Glomerular endothelial cell (primary cell): Measurements from ENCODE around the gene RASA4B. TPM values are rescaled to one million over a fixed set of nuclear protein-coding genes. Genes with fewer than 3 reads are reported as not detected.
"Not testable (repeated sequence)": the region's sequence is repeated elsewhere in the genome, so short reads cannot be mapped to it uniquely, and the experiment has no call there.

ENCODE experiments used
- DNase-seq: peaks from one replicate; pipeline ENCODE4 v3.0.0-alpha.2; 2011; ENCODE audit warnings: low read depth, low spot score; ENCODE audit errors: extremely low read depth
- total RNA-seq: library from RNA; depleted of rRNA; stranded (reverse); fragments of >200 nt; gene quantifications from 2 replicates; pipeline ENCODE4 v1.2.3, GENCODE V29; 2015

RASA4B gene
- 12.1 and 14.4 TPM in 2 replicates for total RNA-seq

DNA sequence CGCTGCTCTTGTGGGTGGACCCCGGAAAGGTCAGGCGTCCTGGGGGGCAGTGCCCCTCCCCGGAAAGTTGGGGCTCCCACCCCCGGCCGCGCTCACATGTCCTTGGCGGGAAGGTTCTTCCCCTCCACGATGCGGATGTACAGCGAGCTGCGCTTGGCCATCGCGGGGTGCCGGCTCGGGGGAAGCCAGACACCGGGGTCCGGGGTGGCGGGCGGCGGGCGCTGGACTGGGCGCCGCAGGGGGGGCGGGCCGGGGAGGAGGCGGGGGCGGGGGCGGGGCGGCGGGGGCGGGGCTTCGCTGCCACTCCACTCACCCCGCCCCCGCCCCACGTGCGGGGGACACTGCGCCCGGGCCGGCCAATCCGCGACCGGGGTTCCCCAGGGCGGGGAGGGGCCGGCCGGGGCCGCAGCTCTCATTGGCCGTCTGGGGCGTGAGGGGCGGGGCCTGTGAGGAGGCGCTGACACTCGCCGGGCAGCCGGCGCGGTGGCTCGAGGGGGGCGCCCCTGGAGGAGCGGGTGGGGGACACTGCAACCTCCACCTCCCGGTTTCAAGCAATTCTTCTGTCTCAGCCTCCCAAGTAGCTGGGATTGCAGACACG is at the start of gene RASA4B:
RASA4B (minus strand) TSS at position 228 of the 598 bp plus-strand sequence; CDS start at position 161, 67 bp downstream.
- not testable (repeated sequence) for DNase-seq

DNA sequence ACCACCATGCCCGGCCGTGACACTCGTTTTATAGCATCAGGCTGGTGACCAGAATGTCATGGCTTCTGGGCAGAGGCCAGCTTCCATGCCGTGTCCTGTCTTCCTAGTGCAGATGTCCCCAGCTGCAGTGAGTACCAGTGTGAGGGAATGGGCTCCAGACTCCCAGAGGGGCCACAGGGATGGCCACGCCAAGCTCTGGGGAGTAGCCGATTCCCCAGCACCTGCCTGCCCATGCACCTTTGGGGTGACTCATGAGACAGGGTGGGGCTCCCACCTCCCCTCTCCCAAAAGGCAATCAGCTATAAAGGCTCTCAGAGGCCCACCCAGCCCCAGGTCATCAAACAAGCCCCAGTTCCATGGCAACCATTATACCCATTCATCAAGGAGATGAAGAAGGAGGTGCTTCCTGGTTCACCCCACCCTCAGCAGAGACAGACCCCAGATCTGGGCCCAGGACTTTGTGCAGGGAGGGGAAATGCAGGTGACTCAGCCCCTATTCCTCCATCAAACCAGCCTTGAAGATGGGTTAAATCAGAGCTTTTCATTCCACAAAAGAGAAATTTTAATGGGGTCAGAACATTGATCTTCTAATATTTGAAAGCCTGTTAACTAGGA is 33.3 kb upstream of the RASA4B start, which contains the start of gene SPDYE2:
SPDYE2 (plus strand) TSS at position 419 of the 615 bp plus-strand sequence. CDS start 2,030 bp downstream, outside the sequence.
- DNase-seq: not testable (repeated sequence)

GRCh38 chr7:102546353-102546752 is 28.8 kb upstream of the RASA4B start:
- DNase-seq: not testable (repeated sequence)

DNA sequence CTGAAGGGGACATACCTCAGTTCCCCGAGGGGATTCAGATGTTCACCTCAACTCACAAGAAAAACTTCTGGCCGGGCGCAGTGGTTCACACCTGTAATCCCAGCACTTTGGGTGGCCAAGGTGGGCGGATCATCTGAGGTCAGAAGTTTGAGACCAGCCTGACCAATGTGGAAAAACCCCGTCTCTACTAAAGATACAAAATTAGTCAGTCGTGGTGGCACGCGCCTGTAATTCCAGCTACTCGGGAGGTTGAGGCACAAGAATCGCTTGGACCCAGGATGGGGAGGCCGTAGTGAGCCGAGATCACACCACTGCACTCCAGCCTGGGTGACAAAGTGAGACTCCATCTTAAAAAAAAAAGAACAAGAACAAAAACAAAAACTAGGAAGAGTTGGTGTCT is 27.7 kb upstream of the RASA4B start:
- DNase-seq: not testable (repeated sequence)

- not testable (repeated sequence) for DNase-seq
Measured at GRCh38 chr7:102544372-102544771, 26.8 kb upstream of the RASA4B start.

DNA sequence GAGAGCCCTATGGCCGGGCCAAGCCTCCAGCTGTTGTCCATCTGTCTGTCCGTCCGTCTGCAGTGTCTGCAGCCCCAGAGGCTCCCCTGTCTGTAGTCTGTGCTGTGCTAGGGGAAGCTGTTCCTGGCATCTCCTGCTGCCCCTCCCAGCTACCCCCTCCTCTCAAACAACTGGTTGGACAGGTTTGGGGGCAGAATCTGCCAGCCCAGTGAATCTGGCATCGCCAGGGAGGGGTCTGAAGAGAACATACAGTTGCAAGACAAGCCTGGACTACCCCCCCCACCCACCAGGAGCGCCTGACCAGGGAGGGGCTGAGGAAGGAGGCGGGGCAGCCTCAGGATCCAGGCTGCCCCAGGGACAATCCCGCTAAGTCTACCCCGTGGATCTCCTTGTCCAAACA is 26.0 kb upstream of the RASA4B start, which contains the start of gene UPK3BL2:
UPK3BL2 (minus strand) TSS at position 101 of the 400 bp plus-strand sequence; CDS start at position 41, 60 bp downstream.
- DNase-seq: not testable (repeated sequence)

DNA sequence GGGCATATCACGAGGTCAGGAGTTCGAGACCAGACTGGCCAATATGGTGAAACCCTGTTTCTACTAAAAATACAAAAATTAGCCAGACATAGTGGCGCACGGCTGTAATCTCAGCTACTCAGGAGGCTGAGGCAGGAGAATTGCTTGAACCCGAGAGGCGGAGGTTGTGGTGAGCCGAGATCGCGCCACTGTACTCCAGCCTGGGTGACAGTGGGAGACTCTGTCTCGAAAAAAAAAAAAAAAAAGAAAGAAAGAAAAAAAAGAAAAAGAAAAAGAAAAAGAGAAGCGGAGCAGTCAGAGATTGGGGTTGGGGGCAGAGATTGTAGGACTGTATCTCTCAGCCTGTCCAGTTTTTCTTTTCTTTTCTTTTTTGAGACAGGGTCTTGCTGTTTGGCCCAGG is 25.2 kb upstream of the RASA4B start:
- DNase-seq: not testable (repeated sequence)

- DNase-seq: not testable (repeated sequence)
Measured at GRCh38 chr7:102542083-102542482, 24.5 kb upstream of the RASA4B start.

- not testable (repeated sequence) for DNase-seq
Measured at GRCh38 chr7:102540604-102541003, 23.0 kb upstream of the RASA4B start.

DNA sequence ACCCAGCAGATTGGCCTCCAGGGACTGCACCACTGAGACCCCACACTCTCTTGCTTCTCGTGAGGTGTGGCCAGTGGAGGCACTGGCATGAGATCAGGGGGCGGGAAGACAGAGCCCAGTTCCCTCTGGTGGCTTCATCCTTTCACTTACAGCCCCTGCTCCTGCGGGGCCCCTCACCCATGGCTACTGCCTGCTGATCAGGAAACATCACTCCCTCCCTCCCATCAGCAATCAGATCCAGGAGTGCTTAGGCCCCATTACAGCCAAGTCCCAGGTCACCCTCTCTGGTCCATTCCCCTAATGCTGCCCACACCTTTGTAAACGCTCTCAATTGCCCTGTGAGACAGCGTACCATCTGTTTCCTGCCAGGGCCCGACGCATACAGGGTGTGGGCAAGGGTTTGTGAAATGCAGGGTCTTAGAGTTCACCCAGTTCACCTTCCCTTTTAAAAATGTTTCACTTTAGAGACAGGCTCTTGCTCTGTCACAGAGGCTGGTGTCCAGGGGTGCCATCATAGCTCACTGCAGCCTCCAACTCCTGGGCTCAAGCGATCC is 17.6 kb upstream of the RASA4B start:
- not testable (repeated sequence) for DNase-seq

DNA sequence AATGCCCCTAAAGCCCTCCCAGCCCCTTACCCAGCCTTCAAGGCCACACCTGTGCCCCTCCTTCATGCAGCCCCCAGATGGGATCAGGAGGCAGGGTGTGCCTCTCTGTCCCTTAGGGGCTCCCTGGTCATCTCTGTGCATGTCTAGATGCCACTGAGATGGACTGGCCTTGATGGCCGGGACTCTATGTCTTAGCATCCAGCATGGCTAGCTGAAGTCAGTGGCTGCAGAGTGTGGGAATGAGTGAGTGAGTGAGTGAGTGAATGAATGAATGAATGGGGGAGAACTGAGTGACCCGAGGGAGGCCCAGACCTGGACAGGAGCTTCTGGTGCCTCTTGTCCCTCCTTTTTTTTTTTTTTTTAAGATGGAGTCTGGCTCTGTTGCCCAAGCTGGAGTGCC is 14.6 kb upstream of the RASA4B start:
- not testable (repeated sequence) for DNase-seq

DNA sequence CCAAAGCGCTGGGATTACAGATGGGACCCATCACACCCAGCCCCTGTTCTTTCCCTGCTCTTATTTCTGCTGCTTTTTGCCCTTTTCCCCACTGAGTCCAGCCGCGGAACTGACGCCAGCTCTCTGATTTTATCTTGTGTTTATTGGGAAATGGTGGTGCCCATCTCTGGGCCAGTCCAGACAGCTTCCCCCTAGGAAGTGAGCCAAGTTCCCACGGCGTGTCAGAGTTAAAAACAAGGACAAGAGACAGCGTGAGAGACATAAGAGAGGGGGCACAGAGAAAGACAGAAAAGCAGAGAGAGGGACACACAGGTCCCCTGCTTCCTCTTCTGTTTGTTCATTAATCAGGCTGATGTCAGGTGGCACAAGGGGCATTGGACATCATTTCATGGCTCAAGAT is 14.0 kb upstream of the RASA4B start:
- not testable (repeated sequence) for DNase-seq

GRCh38 chr7:102527822-102528793 is 10.5 kb upstream of the RASA4B start:
- not testable (repeated sequence) for DNase-seq

DNA sequence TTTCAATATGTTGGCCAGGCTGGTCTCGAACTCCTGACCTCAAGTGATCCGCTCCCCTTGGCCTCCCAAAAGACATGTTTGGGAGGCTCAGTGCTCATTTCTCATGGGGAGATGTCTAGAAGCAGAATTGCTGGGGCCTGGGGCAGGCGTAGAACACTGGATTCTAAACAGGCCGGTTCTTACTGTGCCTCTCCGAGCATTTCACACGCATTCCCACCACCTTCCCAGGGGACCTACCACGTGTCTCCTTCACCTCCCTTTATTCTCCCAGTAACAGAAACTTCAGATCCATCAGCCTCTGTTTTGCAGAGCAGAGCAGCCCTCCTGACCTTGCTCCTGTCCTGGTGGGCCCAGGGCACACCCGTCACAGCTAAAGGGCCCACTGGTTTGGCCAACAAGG is 9.6 kb upstream of the RASA4B start:
- not testable (repeated sequence) for DNase-seq

- not testable (repeated sequence) for DNase-seq
Measured at GRCh38 chr7:102524803-102525202, 7.2 kb upstream of the RASA4B start.

GRCh38 chr7:102520797-102521196 is 3.2 kb upstream of the RASA4B start:
- not testable (repeated sequence) for DNase-seq

- not testable (repeated sequence) for DNase-seq
Measured at GRCh38 chr7:102516951-102517350, 626 bp downstream of the RASA4B start.

DNA sequence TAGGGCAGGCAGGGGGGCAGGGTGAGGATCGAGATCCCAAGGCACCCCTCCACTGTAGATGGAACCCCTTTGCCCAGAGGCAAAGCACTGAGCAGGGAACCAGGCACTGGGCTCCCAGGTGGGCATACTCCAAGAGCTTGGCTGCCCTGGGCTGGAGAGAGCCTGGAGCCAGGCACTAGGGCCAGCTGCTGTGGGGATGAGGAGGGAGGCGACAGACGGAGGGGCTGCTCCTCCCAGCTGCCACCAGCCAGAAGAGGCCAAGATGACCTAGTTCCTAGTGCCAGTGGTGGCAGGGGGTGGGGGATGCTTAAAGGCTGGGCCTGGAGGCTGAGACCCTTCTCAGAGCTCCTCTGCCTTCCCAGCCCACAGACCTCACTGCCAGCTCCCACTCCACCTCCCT is 1.7 kb downstream of the RASA4B start:
- not testable (repeated sequence) for DNase-seq

DNA sequence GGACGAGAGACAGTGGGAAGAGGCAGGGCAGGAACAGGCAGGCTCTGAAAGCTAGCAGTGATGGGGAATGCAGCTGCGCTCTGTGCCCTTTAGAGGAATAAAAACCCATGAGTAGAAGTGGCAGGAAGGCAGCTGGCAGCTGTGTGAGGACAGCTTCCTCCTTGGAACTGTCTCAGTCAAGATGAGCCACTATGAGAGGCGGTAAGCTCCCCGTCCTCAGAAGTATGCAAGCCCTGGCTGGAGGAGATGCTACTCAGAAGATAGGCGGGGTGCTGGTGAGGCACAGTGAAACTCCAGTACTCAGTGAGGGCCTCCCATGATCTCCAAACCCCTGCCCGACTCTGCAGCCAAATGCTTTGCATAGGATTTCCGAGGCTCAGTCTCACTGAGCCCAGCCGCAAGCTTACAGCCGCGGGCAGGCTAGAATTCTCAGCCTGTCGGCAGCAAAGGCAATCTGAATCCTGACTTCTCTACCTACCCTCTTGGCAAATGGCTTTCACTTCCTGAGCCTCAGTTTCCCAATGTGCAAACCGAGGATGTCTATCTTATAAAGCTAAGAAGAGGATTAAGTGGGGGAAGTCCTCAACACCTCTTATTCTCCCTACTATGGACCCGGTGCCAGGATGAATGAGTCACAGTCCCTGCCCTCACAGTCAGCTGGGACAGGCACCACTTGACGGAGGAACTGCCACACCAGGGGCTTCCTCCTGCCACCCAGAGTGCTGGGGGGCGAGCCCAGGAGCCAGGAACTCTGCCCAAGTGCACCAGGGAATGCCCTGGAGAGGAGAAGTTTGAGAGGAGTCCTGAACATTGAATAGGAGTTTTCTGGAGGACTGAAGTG is 2.5 kb downstream of the RASA4B start:
- DNase-seq: not testable (repeated sequence)
